Measurements from ENCODE around the gene NKAIN2. TPM values are rescaled to one million over a fixed set of nuclear protein-coding genes. Genes with fewer than 3 reads are reported as not detected.
"Not testable (repeated sequence)": the region's sequence is repeated elsewhere in the genome, so short reads cannot be mapped to it uniquely, and the experiment has no call there.

NKAIN2 gene
- total RNA-seq, 1 donor = under 0.01 TPM

GRCh38 chr6:124714728-124715127, 911.1 kb downstream of the NKAIN2 start:
- DNase-seq (ENCODE audit: low read depth) = no peak

GRCh38 chr6:124719913-124720312, 916.2 kb downstream of the NKAIN2 start:
- no peak overlapping the region for H3K4me3 ChIP-seq (ENCODE audit: low read depth, low read length)
- no peak for DNase-seq (ENCODE audit: low read depth)
- TF ChIP-seq, protein P1, sequence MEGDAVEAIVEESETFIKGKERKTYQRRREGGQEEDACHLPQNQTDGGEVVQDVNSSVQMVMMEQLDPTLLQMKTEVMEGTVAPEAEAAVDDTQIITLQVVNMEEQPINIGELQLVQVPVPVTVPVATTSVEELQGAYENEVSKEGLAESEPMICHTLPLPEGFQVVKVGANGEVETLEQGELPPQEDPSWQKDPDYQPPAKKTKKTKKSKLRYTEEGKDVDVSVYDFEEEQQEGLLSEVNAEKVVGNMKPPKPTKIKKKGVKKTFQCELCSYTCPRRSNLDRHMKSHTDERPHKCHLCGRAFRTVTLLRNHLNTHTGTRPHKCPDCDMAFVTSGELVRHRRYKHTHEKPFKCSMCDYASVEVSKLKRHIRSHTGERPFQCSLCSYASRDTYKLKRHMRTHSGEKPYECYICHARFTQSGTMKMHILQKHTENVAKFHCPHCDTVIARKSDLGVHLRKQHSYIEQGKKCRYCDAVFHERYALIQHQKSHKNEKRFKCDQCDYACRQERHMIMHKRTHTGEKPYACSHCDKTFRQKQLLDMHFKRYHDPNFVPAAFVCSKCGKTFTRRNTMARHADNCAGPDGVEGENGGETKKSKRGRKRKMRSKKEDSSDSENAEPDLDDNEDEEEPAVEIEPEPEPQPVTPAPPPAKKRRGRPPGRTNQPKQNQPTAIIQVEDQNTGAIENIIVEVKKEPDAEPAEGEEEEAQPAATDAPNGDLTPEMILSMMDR (IDR thresholded peaks at IDR 0.05; ENCODE audit: insufficient read depth, low read length) = no peak

More at GRCh38 chr6:124714728-124715127, 911.1 kb downstream of the NKAIN2 start:
- no peak overlapping the region for H3K4me3 ChIP-seq (ENCODE audit: low read depth, low read length)
- TF ChIP-seq, protein P1 (IDR thresholded peaks at IDR 0.05; ENCODE audit: insufficient read depth, low read length) = no peak

- TF ChIP-seq, protein P1 (IDR thresholded peaks at IDR 0.05; ENCODE audit: insufficient read depth, low read length) = no peak
- H3K4me3 ChIP-seq (ENCODE audit: low read depth, low read length) = no peak overlapping the region
- no peak for DNase-seq (ENCODE audit: low read depth)
These were observed 917.7 kb downstream of the NKAIN2 start for GRCh38 chr6:124721331-124721730.

DNA sequence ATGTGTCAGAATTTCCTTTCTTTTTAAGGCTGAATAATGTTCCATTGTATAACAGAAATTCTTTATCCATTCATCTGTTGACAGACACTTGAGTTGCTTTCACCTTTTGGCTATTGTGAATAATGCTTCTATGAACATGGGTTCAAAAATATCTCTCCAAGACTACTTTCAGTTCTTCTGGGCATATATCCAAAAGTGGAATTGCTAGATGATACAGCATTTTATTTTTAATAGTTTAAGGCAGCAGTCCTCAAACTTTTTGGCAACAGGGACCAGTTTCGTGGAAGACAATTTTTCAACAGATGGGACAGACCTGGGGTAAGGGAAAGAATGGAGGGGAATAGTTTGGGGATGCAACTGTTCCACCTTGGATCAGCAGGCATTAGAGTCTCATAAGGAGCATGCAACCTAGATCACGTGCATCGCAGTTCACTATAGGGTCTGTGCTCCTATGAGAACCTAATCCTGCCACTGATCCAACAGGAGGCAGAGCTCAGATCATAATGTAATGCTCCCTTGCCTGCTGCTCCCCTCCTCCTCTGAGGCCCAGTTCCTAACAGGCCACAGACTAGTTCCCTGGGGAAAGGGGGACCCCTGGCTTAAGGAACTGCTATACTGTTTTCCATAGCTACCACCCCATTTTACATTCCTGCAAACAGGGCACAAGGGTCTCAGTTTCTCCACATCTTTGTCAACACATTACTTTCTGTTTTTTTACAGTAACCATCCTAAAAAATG, 918.6 kb downstream of the NKAIN2 start:
- no peak for DNase-seq (ENCODE audit: low read depth)
- TF ChIP-seq, protein P1 (IDR thresholded peaks at IDR 0.05; ENCODE audit: insufficient read depth, low read length) = no peak
- H3K4me3 ChIP-seq (ENCODE audit: low read depth, low read length) = no peak overlapping the region

GRCh38 chr6:124723671-124724070, 920.0 kb downstream of the NKAIN2 start:
- TF ChIP-seq, protein P1 (IDR thresholded peaks at IDR 0.05; ENCODE audit: insufficient read depth, low read length) = no peak
- DNase-seq (ENCODE audit: low read depth) = no peak
- H3K4me3 ChIP-seq (ENCODE audit: low read depth, low read length) = no peak overlapping the region

- DNase-seq (ENCODE audit: low read depth) = not testable (repeated sequence)
These were observed 934.1 kb downstream of the NKAIN2 start for GRCh38 chr6:124737804-124738203.

GRCh38 chr6:124738482-124738881, 934.8 kb downstream of the NKAIN2 start:
- H3K4me3 ChIP-seq (ENCODE audit: low read depth, low read length) = no peak overlapping the region
- no peak for DNase-seq (ENCODE audit: low read depth)
- TF ChIP-seq, protein P1 (IDR thresholded peaks at IDR 0.05; ENCODE audit: insufficient read depth, low read length) = no peak

More at GRCh38 chr6:124737804-124738203, 934.1 kb downstream of the NKAIN2 start:
- H3K4me3 ChIP-seq (ENCODE audit: low read depth, low read length) = not testable (repeated sequence)

All from fibroblast of the aortic adventitia (primary cell).